Thyroid gland (tissue), 4 donors: ENCODE results near the gene JOSD2.

Source experiments
- CTCF ChIP-seq, 6 experiments: fragments of 200-600 bp in 3 of 6; fragments of 450-650 bp in 3 of 6; sonication (generic) in 3 of 6; IDR thresholded peaks; one replicate each; pipeline ENCODE4 v1.5.1; 2016 to 2019; ENCODE audit warnings: antibody characterized with exemption in 6 of 6, mild to moderate bottlenecking in 2 of 6, inconsistent platforms in 1 of 6, moderate library complexity in 1 of 6
- POLR2A ChIP-seq, 2 donors: fragments of 450-650 bp; IDR thresholded peaks; one replicate each; pipeline ENCODE4 v1.6.1; 2017; ENCODE audit warnings: antibody characterized with exemption in 2 of 2, mild to moderate bottlenecking in 2 of 2, moderate library complexity in 1 of 2

GRCh38 chr19:50551034-50551714, 40.2 kb upstream of the JOSD2 start:
- TF ChIP-seq POLR2A (IDR thresholded peaks at IDR 0.05), result no peak
- TF ChIP-seq CTCF (IDR thresholded peaks at IDR 0.05), result no peak
